PFSK-1 (cell line): Measurements from ENCODE around the gene GLYATL3.

ENCODE experiments used
- FOXP2 ChIP-seq: optimal IDR thresholded peaks from 2 replicates; pipeline ENCODE3; 2011; ENCODE audit warnings: borderline replicate concordance, control low read depth, inconsistent platforms; ENCODE audit not compliant: insufficient read depth; ENCODE audit errors: extremely low read length, extremely low read depth
- POLR2AphosphoS5 ChIP-seq: IDR thresholded peaks from 2 replicates; pipeline ENCODE4 v1.6.1; 2012; ENCODE audit warnings: low read depth, mild to moderate bottlenecking, control low read depth, low read length, moderate library complexity
- REST ChIP-seq, 2 experiments: IDR thresholded peaks; 2 replicates each; pipeline versions ENCODE4 v1.6.1 to v1.8.0; 2011 to 2012; ENCODE audit warnings: low read depth in 2 of 2, low read length in 2 of 2, control low read depth in 1 of 2, inconsistent platforms in 1 of 2, mild to moderate bottlenecking in 1 of 2, moderate library complexity in 1 of 2; ENCODE audit not compliant: insufficient read depth in 1 of 2
- SIN3A ChIP-seq: IDR thresholded peaks from 2 replicates; pipeline ENCODE4 v1.6.1; 2012; ENCODE audit warnings: mild to moderate bottlenecking, low read length, moderate library complexity, borderline replicate concordance; ENCODE audit not compliant: insufficient read depth
- TAF1 ChIP-seq: IDR thresholded peaks from 2 replicates; pipeline ENCODE4 v1.6.1; 2012; ENCODE audit warnings: low read length, control low read depth, borderline replicate concordance; ENCODE audit not compliant: insufficient read depth

The GLYATL3 gene

DNA sequence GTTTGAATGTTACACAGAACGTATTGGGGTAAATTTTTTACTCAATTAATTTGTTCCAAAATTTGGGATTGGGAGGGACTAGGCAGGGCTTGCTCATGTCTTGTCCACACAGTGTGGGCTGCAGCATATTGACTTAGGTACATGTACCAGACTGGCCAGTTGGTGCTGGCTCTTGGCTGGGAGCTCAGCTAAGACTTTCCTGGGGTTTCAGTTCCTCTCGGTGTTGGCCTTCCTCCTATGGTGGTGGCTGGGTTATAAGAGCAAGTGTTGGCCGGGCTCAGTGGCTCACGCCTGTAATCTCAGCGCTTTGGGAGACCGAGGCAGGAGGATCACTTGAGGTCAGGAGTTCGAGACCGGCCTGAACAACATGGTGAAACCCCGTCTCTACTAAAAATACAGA lies 31.7 kb upstream of the GLYATL3 start:
- TF ChIP-seq REST (IDR thresholded peaks at IDR 0.05; ENCODE audit: insufficient read depth in 1 of 2, low read depth in 2 of 2, low read length in 2 of 2) (no peak), TAF1 (no peak), FOXP2 (no peak), SIN3A (no peak), POLR2AphosphoS5 (no peak)

- TF ChIP-seq FOXP2 (no peak), TAF1 (no peak), REST (IDR thresholded peaks at IDR 0.05; ENCODE audit: insufficient read depth in 1 of 2, low read depth in 2 of 2, low read length in 2 of 2) (no peak), SIN3A (no peak)
Observed at GRCh38 chr6:49479308-49479970, 20.3 kb upstream of the GLYATL3 start.

DNA sequence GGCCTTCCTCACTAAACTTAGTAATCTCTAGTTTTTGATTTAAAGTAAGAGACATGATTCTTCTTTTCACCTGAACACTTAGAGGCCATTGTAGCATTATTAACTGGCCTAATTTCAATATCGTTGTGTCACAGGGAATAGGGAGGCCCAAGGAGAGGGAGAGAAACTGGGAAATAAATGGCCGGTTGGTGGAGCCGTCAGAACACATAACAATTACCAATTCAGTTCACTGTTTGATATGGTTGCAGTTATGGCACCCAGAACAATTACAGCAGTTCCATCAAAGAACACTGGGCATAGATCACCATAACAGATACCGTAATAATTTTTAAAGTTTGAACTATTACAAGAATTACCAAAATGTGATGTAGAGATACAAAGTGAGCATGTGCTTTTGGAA lies 9.1 kb upstream of the GLYATL3 start:
- TF ChIP-seq TAF1: no peak
- no peak for TF ChIP-seq SIN3A
- TF ChIP-seq REST (IDR thresholded peaks at IDR 0.05; ENCODE audit: insufficient read depth in 1 of 2, low read depth in 2 of 2, low read length in 2 of 2): no peak
- TF ChIP-seq POLR2AphosphoS5: no peak
- no peak for TF ChIP-seq FOXP2

GRCh38 chr6:49497304-49497703 lies 2.4 kb upstream of the GLYATL3 start:
- TF ChIP-seq TAF1 (no peak), POLR2AphosphoS5 (no peak), REST (IDR thresholded peaks at IDR 0.05; ENCODE audit: insufficient read depth in 1 of 2, low read depth in 2 of 2, low read length in 2 of 2) (no peak), SIN3A (no peak), FOXP2 (no peak)

- TF ChIP-seq TAF1: no peak
- TF ChIP-seq SIN3A: no peak
- TF ChIP-seq REST (IDR thresholded peaks at IDR 0.05; ENCODE audit: insufficient read depth in 1 of 2, low read depth in 2 of 2, low read length in 2 of 2): no peak
- TF ChIP-seq POLR2AphosphoS5: no peak
- no peak for TF ChIP-seq FOXP2
Observed at GRCh38 chr6:49499126-49499525, 597 bp upstream of the GLYATL3 start.
